SK-N-SH (cell line): ENCODE results near the gene NOX4. TPM values are rescaled to one million over a fixed set of nuclear protein-coding genes. Genes with fewer than 3 reads are reported as not detected.

ENCODE experiments used
- CTCF ChIA-PET: fragments of 300-600, 350-600 bp; formaldehyde crosslinking; extraction: SDS; loops from one replicate; lab custom pipeline; 2021; lab: Yijun Ruan, JAX
- POLR2A ChIA-PET: fragments of 350-600 bp; sonication (Branson Sonifier 250); formaldehyde crosslinking; extraction: SDS; loops from one replicate; lab custom pipeline; 2020; ENCODE audit warnings: antibody characterized with exemption, inconsistent platforms; lab: Yijun Ruan, JAX
- DNase-seq: peaks from one replicate; pipeline ENCODE4 v3.0.0; 2012
- H2AFZ ChIP-seq: fragments of 200-600 bp; sonication (generic); 2 replicates; pipeline ENCODE4 v1.8.1; 2016; ENCODE audit warnings: antibody characterized with exemption, mild to moderate bottlenecking, low read depth
- H3F3A ChIP-seq: fragments of 200-600 bp; sonication (generic); replicated peaks from 2 replicates; pipeline ENCODE3; 2016; ENCODE audit warnings: antibody characterized with exemption, mild to moderate bottlenecking; ENCODE audit not compliant: insufficient read depth
- H3K27ac ChIP-seq, 2 experiments: fragments of 200-500 bp in 1 of 2; fragments of 200-600 bp in 1 of 2; sonication (Bioruptor generic) in 1 of 2; sonication (generic), shearing (Covaris generic) in 1 of 2; 2 replicates each; pipeline versions ENCODE4 v1.5.1 to v1.6.1; 2014 to 2016; ENCODE audit warnings: low read depth in 2 of 2, inconsistent platforms in 1 of 2, low read length in 1 of 2, mild to moderate bottlenecking in 1 of 2, mixed read lengths in 1 of 2
- H3K27me3 ChIP-seq: fragments of 200-600 bp; sonication (generic), shearing (Covaris generic); 2 replicates; pipeline ENCODE4 v1.6.1; 2016; ENCODE audit warnings: mixed run types; ENCODE audit not compliant: insufficient read depth
- H3K36me3 ChIP-seq, 2 experiments: fragments of 200-500 bp in 1 of 2; fragments of 200-600 bp in 1 of 2; sonication (Bioruptor generic) in 1 of 2; sonication (generic) in 1 of 2; replicated peaks in 1 of 2; 2 replicates each; pipeline versions ENCODE3 to v1.5.1; 2014 to 2016; ENCODE audit warnings: low read length in 1 of 2, mild to moderate bottlenecking in 1 of 2; ENCODE audit not compliant: insufficient read depth in 2 of 2, control insufficient read depth in 1 of 2
- H3K4me1 ChIP-seq, 2 experiments: fragments of 200-500 bp in 1 of 2; fragments of 200-600 bp in 1 of 2; sonication (Bioruptor generic) in 1 of 2; sonication (generic), shearing (Covaris generic) in 1 of 2; 2 replicates each; pipeline versions ENCODE4 v1.5.1 to v1.6.1; 2014 to 2016; ENCODE audit warnings: low read depth in 1 of 2, low read length in 1 of 2, mixed run types in 1 of 2; ENCODE audit not compliant: insufficient read depth in 2 of 2, control insufficient read depth in 1 of 2
- H3K4me2 ChIP-seq: fragments of 200-600 bp; sonication (generic), shearing (Covaris generic); 2 replicates; pipeline ENCODE4 v1.6.1; 2017; ENCODE audit warnings: mixed run types
- H3K4me3 ChIP-seq, 2 experiments: fragments of 200-500 bp in 1 of 2; fragments of 200-600 bp in 1 of 2; sonication (Bioruptor generic) in 1 of 2; sonication (generic), shearing (Covaris generic) in 1 of 2; 2 replicates each; pipeline versions ENCODE4 v1.5.1 to v1.8.1; 2014 to 2016; ENCODE audit warnings: low read depth in 2 of 2, inconsistent platforms in 1 of 2, low read length in 1 of 2, mild to moderate bottlenecking in 1 of 2, mixed read lengths in 1 of 2, moderate library complexity in 1 of 2
- H3K79me2 ChIP-seq: fragments of 200-600 bp; sonication (generic); 2 replicates; pipeline ENCODE4 v1.8.1; 2017; ENCODE audit warnings: mild to moderate bottlenecking; ENCODE audit not compliant: insufficient read depth
- H3K9ac ChIP-seq: fragments of 200-600 bp; sonication (generic); 2 replicates; pipeline ENCODE4 v1.6.1; 2017; ENCODE audit warnings: mixed run types
- H3K9me2 ChIP-seq: fragments of 200-600 bp; sonication (generic); 2 replicates; pipeline ENCODE4 v1.6.1; 2017; ENCODE audit warnings: mixed run types
- H3K9me3 ChIP-seq: fragments of 200-600 bp; sonication (generic); 2 replicates; pipeline ENCODE4 v1.6.1; 2017; ENCODE audit warnings: mixed run types, mild to moderate bottlenecking, moderate library complexity
- H4K20me1 ChIP-seq: fragments of 200-600 bp; sonication (generic); 2 replicates; pipeline ENCODE4 v1.6.1; 2017; ENCODE audit warnings: mild to moderate bottlenecking, mixed run types; ENCODE audit not compliant: insufficient read depth
- CHD2 ChIP-seq: fragments of 150-350 bp; IDR thresholded peaks from 2 replicates; pipeline ENCODE4 v1.6.1; 2018; ENCODE audit warnings: low read length; ENCODE audit not compliant: partially characterized antibody
- CTCF ChIP-seq: fragments of 200-600 bp; sonication (generic); IDR thresholded peaks from 2 replicates; pipeline ENCODE4 v1.6.1; 2017; ENCODE audit warnings: antibody characterized with exemption, mild to moderate bottlenecking, moderate library complexity
- FOSL2 ChIP-seq: IDR thresholded peaks from 2 replicates; pipeline ENCODE4 v1.4.0; 2012; ENCODE audit warnings: low read depth, mild to moderate bottlenecking, moderate library complexity, borderline replicate concordance
- MAX ChIP-seq: IDR thresholded peaks from 2 replicates; pipeline ENCODE4 v1.4.0; 2012; ENCODE audit warnings: low read depth
- MXI1 ChIP-seq: IDR thresholded peaks from 2 replicates; pipeline ENCODE4 v1.6.1; 2012; ENCODE audit warnings: mild to moderate bottlenecking, low read depth, low read length, improper control_type of control experiment
- NFIC ChIP-seq: IDR thresholded peaks from 2 replicates; pipeline ENCODE4 v1.4.0; 2012; ENCODE audit warnings: borderline replicate concordance
- NRF1 ChIP-seq: IDR thresholded peaks from 2 replicates; pipeline ENCODE4 v1.6.1; 2012; ENCODE audit warnings: low read depth, mild to moderate bottlenecking, low read length
- POLR2AphosphoS5 ChIP-seq: IDR thresholded peaks from 2 replicates; pipeline ENCODE4 v1.6.1; 2012; ENCODE audit warnings: low read depth, low read length
- RCOR1 ChIP-seq: fragments of 150-350 bp; IDR thresholded peaks from 2 replicates; pipeline ENCODE4 v1.6.1; 2017; ENCODE audit warnings: antibody characterized with exemption, low read length
- REST ChIP-seq: IDR thresholded peaks from 2 replicates; pipeline ENCODE4 v1.6.1; 2012; ENCODE audit warnings: mild to moderate bottlenecking, low read depth, low read length, moderate library complexity
- SIN3A ChIP-seq: IDR thresholded peaks from 2 replicates; pipeline ENCODE4 v1.6.1; 2012; ENCODE audit warnings: low read depth, mild to moderate bottlenecking, low read length, moderate library complexity, borderline replicate concordance
- TCF12 ChIP-seq: IDR thresholded peaks from 2 replicates; pipeline ENCODE4 v1.4.0; 2012
- USF1 ChIP-seq: IDR thresholded peaks from 2 replicates; pipeline ENCODE4 v1.4.0; 2012; ENCODE audit warnings: low read depth, borderline replicate concordance
- USF2 ChIP-seq: fragments of 150-350 bp; IDR thresholded peaks from 2 replicates; pipeline ENCODE4 v1.6.1; 2017; ENCODE audit warnings: antibody characterized with exemption, low read length, low read depth, borderline replicate concordance
- YY1 ChIP-seq: IDR thresholded peaks from 2 replicates; pipeline ENCODE4 v1.4.0; 2012; ENCODE audit warnings: low read depth, mild to moderate bottlenecking
- WGBS: methylation state at CpG from one replicate; pipeline ENCODE4 v1.1.6; 2017; ENCODE audit warnings: low lambda C conversion rate; 5-methylcytosine and 5-hydroxymethylcytosine counted together
- polyA plus RNA-seq, 3 experiments: library from polyadenylated mRNA; depleted of rRNA; stranded (reverse); fragments of >200 nt; gene quantifications; 2 replicates each; pipeline ENCODE4 v1.2.3, GENCODE V29; 2012
- TF ChIP-seq, protein P1 (sequence below): IDR thresholded peaks from 2 replicates; pipeline ENCODE4 v1.4.0; 2012; ENCODE audit warnings: low read depth, borderline replicate concordance

The NOX4 gene
- polyA plus RNA-seq, 1 of the 3 experiments (the other 2 are of a cell fraction): 2.2 TPM

DNA sequence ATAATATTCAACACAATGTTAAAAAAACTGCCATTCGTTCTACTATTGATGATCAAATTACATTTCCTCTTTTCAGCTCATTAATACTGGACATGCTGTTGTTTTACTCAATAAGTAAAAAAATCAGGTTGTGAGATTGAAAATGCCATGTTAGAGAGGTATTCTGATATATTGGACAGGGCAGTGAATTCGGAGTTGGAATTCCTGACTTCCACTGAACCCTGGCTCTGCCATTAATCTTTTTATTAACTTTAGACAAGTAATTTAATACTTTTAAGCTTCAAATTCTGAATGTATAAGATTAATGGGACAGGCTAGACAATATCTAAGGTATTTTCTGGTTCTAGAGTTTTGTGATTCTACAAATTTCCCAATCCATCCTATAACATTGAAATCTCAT lies 12.2 kb upstream of the NOX4 start:
- H3K9ac ChIP-seq: no peak overlapping the region
- H3F3A ChIP-seq: no peaks in the 10 kb centered on the region
- no peaks in the 10 kb centered on the region for H3K9me3 ChIP-seq
- H2AFZ ChIP-seq: no peak overlapping the region
- H3K27ac ChIP-seq: no peak overlapping the region
- ChIA-PET POLR2A (no interaction called here), CTCF (no interaction called here)
- no peaks in the 10 kb centered on the region for H3K79me2 ChIP-seq
- no peak overlapping the region for H3K4me3 ChIP-seq
- WGBS: 72% methylated on average over 2 of the region's 2 CpGs
- H4K20me1 ChIP-seq: no peaks in the 10 kb centered on the region
- no peaks in the 10 kb centered on the region for H3K36me3 ChIP-seq
- TF ChIP-seq SIN3A: no peak
- no peak for TF ChIP-seq NRF1
- TF ChIP-seq CHD2: no peak
- no peaks in the 10 kb centered on the region; a peak in 1 of 4 replicates for H3K4me1 ChIP-seq
- no peak for DNase-seq
- no peaks in the 10 kb centered on the region for H3K9me2 ChIP-seq
- no peaks in the 10 kb centered on the region for H3K27me3 ChIP-seq
- no peak overlapping the region for H3K4me2 ChIP-seq

- H2AFZ ChIP-seq: no peak overlapping the region
- no peak for DNase-seq
- H3K36me3 ChIP-seq: no peaks in the 10 kb centered on the region
- no peaks in the 10 kb centered on the region for H3F3A ChIP-seq
- H3K4me3 ChIP-seq: no peak overlapping the region
- H4K20me1 ChIP-seq: no peaks in the 10 kb centered on the region
- H3K9me2 ChIP-seq: no peaks in the 10 kb centered on the region
- no peaks in the 10 kb centered on the region for H3K27me3 ChIP-seq
- TF ChIP-seq RCOR1 (no peak), REST (no peak), NFIC (no peak), USF1 (no peak), POLR2AphosphoS5 (no peak), CTCF (no peak), TCF12 (no peak), FOSL2 (no peak), YY1 (no peak), USF2 (no peak), MXI1 (no peak), NRF1 (no peak), MAX (no peak)
- TF ChIP-seq, protein P1, sequence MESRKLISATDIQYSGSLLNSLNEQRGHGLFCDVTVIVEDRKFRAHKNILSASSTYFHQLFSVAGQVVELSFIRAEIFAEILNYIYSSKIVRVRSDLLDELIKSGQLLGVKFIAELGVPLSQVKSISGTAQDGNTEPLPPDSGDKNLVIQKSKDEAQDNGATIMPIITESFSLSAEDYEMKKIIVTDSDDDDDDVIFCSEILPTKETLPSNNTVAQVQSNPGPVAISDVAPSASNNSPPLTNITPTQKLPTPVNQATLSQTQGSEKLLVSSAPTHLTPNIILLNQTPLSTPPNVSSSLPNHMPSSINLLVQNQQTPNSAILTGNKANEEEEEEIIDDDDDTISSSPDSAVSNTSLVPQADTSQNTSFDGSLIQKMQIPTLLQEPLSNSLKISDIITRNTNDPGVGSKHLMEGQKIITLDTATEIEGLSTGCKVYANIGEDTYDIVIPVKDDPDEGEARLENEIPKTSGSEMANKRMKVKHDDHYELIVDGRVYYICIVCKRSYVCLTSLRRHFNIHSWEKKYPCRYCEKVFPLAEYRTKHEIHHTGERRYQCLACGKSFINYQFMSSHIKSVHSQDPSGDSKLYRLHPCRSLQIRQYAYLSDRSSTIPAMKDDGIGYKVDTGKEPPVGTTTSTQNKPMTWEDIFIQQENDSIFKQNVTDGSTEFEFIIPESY: no peak
- H3K4me2 ChIP-seq: no peak overlapping the region
- 75% methylated on average over 2 of the region's 2 CpGs for WGBS
- ChIA-PET POLR2A (no interaction called here), CTCF (no interaction called here)
- no peak overlapping the region for H3K27ac ChIP-seq
- H3K4me1 ChIP-seq: no peaks in the 10 kb centered on the region; a peak in 1 of 4 replicates
- no peaks in the 10 kb centered on the region for H3K9me3 ChIP-seq
- no peaks in the 10 kb centered on the region for H3K79me2 ChIP-seq
- no peak overlapping the region for H3K9ac ChIP-seq
Observed at GRCh38 chr11:89502301-89502700, 11.1 kb upstream of the NOX4 start.
